Hematopoietic multipotent progenitor cell treated with erythropoietin and hydrocortisone succinate and interleukin-3 and kit ligand, for 8 days (in vitro differentiated cells): ENCODE measurements around the gene ELFN1.

Source experiments
- DNase-seq: peaks from one replicate; pipeline ENCODE4 v3.0.0-alpha.2; 2015

The ELFN1 gene

GRCh38 chr7:1643270-1644092, 26.6 kb upstream of the ELFN1 start:
- no peak for DNase-seq

GRCh38 chr7:1644341-1645070, 25.6 kb upstream of the ELFN1 start:
- no peak for DNase-seq

- no peak for DNase-seq
Observed at GRCh38 chr7:1645071-1645409, 25.0 kb upstream of the ELFN1 start.

GRCh38 chr7:1645476-1645875, 24.6 kb upstream of the ELFN1 start:
- no peak for DNase-seq

GRCh38 chr7:1646391-1646790, 23.7 kb upstream of the ELFN1 start:
- DNase-seq = no peak

- DNase-seq = no peak
Observed at GRCh38 chr7:1646957-1647891, 22.9 kb upstream of the ELFN1 start.

- DNase-seq = peak; percentile 92
Observed at GRCh38 chr7:1647961-1648672, 22.0 kb upstream of the ELFN1 start.

GRCh38 chr7:1649751-1650326, 20.2 kb upstream of the ELFN1 start:
- no peak for DNase-seq

- no peak for DNase-seq
Observed at GRCh38 chr7:1650363-1651030, 19.6 kb upstream of the ELFN1 start.

- DNase-seq = no peak
Observed at GRCh38 chr7:1651031-1651446, 19.0 kb upstream of the ELFN1 start.

- DNase-seq = no peak
Observed at GRCh38 chr7:1651891-1652290, 18.2 kb upstream of the ELFN1 start.

GRCh38 chr7:1653500-1653899, 16.6 kb upstream of the ELFN1 start:
- DNase-seq = no peak

- no peak for DNase-seq
Observed at GRCh38 chr7:1654111-1654510, 16.0 kb upstream of the ELFN1 start.

GRCh38 chr7:1654738-1655475, 15.2 kb upstream of the ELFN1 start:
- DNase-seq = no peak

- no peak for DNase-seq
Observed at GRCh38 chr7:1659696-1660095, 10.4 kb upstream of the ELFN1 start.

- DNase-seq = no peak
Observed at GRCh38 chr7:1661461-1661860, 8.6 kb upstream of the ELFN1 start.

- DNase-seq = no peak
Observed at GRCh38 chr7:1662101-1662500, 8.0 kb upstream of the ELFN1 start.

- DNase-seq = no peak
Observed at GRCh38 chr7:1662767-1663166, 7.3 kb upstream of the ELFN1 start.

GRCh38 chr7:1663223-1663622, 6.9 kb upstream of the ELFN1 start:
- DNase-seq = no peak

GRCh38 chr7:1663857-1664651, 6.0 kb upstream of the ELFN1 start:
- no peak for DNase-seq
